GM19043 (cell line): ENCODE results near the gene ANKS6.

Source experiments
- ATAC-seq: cut with Tn5 transposase; IDR thresholded peaks from one replicate; pipeline ENCODE4 v1.9.1; 2021; ENCODE audit warnings: low read depth; ENCODE audit not compliant: unreplicated experiment

The ANKS6 gene

GRCh38 chr9:98818764-98819163 is 22.4 kb upstream of the ANKS6 start:
- no peak for ATAC-seq

- ATAC-seq: no peak
Measured at GRCh38 chr9:98815391-98815951, 19.1 kb upstream of the ANKS6 start.

DNA sequence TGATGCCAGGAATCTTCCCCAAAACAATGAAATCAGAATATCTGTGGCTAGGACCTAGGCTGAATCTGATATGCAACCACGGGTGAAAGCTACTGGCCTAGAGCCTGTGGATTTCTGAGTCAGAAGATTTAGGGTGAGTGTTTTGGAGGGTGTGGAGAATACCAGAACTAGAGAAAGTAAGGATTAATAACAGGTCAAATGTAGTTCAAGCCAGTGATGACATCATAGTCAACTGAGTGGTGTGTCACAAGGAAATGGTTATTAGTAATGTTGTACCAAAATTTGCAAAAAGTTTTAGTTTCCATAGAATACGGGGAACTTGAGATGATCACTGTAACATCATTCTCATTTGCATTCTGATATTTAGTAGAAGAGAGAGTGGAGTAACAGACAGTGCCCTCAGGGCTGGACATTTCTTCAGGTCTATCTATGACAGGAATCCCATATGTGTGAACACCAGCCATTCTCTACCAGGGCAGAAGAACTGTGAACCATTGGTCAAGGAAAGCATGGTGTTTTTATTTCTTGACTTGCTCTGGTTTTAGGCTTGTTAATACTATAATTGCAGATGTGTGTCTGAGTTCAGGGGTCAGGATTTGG is 14.8 kb upstream of the ANKS6 start:
- no peak for ATAC-seq

DNA sequence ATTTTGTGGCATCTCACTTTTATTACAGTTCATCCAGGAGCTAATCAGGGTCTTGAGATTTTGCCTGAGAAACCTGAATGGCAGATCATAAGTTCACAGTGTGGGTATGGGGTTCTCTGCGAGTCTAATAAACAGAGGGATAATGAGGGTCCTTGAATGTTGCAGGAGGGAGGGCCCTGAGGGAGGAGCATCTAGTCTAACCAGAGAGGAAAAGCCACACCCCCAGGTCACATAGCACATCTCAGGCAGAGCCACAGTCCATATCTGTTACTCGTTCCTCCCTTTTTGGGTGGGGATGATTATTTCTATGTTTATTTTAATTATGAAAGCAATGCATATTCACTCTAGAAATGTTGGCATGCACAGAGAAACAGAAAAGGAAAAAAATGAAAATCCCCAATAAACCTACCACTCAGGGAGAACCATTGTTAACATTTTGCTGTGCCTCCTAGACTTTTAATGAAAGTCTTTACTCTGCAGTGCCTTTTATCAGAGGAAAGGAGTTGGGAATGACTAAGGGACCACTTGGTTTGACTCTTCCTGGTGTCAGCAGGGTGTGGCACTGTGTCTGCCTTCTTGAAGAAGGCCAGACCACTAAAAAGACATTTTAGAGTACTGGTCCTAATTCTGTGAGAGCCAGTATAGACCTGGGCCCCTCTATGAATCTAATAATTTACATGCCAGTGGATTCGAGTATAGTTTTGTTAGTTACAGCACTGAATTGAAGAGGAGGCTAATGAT is 13.9 kb upstream of the ANKS6 start:
- ATAC-seq: no peak

GRCh38 chr9:98809311-98810101 is 13.2 kb upstream of the ANKS6 start:
- no peak for ATAC-seq

DNA sequence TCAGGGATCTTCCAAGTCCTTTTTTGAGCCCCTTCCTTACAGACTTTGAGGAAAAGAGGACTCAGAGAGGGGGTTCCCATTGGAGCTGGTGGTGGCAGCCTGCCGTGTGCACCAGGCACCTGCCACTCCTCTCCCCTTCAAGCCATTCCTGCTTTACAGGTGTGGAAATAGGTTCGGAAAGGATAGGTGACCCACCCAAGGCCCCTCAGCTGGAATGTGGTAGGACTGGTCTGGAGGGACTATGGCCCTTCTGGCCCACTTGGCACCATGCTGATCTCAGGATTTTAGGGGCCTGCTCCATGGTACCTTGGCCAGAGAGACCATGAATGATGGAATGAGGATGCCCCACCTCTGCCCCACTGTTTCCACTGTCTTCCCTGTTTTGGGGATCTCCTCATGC is 12.5 kb upstream of the ANKS6 start:
- no peak for ATAC-seq

DNA sequence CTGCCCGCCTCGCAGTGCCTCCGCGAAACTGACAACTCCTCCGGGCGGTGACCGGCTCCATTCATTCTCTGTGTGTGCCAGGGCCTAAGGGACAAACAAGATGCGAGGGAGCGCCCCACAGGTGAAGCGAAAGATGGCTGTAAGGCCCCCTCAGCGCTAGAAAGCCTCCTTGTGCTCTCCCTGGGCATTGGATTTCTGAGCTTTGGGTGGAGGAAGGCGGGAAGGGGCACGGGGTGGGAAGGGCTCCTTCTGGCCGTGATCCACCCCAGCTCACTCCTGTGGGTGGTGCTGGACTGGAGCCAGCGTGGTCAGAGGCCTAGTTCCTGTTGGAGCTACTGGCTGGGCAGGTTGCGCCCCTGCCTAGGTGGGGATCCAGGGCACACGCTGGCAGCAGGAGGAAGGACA is 12.1 kb upstream of the ANKS6 start:
- ATAC-seq: no peak

DNA sequence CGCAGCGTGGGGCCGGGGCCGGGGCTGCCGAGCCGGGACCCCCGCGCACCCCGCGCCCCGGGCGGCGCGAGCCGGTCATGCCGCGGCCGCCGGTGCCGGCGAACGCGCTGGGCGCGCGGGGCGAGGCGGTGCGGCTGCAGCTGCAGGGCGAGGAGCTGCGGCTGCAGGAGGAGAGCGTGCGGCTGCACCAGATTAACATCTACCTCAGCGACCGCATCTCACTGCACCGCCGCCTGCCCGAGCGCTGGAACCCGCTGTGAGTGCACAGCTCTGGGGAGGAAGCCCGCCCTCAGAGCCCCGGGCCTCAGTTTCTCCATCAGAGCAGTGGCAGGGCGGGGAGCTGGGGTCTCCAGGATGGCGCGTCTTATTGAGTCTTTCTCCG is 11.4 kb upstream of the ANKS6 start:
- peak; percentile 25 for ATAC-seq

GRCh38 chr9:98807070-98807813 is 10.9 kb upstream of the ANKS6 start, which contains the start of gene GALNT12:
GALNT12 (plus strand) TSS chr9:98807670; CDS start chr9:98807699, 29 bp downstream.
- peak; percentile 48 for ATAC-seq

DNA sequence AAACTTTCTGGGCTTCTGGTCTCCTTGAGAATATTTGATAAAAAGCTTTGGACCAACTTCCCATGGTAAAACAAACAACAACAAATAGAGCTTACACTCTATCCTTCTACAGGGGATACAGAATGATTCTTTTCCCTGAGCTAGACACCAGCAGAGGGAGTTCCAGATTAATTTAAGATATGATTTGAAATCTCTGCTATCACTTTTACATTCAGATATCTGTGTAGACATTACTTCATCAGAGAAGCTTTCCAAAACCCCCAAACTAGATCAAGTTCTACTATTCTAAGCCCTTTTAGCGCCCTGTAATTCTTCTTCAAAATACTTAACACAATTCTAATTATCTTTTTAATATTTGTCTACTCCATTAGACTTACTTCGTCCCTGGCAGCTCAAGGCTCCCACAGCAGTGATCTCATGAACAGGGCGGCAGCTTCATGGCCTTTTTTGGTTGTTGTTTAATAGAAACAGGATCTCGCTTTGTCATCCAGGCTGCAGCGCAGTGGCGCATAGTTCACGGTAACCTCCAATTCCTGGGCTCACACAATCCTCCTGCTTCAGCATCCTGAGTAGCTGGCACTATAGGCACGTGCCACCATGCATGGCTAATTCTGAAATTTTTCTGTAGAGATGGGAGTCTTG is 10.2 kb upstream of the ANKS6 start:
- ATAC-seq: no peak

DNA sequence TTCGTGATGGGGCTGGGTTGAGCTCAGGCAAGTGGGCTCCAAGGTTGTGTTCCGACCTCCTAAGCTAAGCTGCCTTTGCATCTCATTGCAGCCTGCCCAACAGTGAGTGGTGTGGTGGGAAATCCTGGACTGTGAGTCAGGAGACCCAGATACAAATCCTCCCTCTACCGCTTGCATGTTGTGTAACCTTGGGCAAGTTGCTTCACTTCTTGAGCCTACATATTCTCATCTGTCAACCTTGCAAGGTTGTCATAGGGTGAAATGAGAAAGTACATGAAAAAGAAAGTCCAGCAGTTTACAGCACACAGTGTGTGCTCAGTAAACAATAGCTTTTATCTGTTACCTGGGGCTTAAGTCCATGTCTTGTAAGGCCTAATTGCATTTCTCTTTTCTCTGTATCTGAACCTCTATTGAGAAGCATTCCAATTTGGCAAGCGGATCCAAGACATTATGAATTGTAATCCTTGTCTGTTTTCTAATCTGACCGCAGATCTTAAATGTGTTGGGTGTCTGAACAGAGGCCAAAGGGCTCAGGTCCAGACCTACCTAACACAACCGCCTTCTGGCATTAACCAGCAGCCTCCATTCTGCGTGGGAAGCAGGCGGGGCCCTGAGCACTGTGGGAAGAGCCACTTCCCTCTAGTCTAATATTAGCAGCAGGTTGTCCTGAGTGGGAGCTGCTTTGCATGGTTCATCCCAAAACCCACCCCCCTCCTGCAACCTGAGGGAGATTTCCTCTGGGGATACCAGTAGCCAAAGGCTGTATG is 9.3 kb upstream of the ANKS6 start:
- no peak for ATAC-seq

DNA sequence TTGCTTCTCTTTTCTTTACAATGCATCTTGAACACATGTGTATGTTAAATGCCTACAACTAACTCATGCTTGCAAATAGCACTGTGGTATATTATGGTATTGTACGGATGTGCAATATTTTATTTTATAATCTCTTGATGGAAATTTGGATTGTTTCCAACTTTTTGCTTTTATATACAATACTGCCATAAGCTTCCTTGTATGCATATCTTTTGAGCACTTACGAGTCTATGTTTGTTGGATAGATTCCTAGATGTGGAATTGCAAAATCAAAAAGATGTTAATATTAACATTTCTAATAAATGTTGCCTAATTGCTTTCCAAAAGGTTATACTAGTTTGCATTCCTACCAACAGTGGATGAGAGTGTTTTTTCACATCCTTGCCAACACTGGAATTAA is 7.7 kb upstream of the ANKS6 start:
- ATAC-seq: no peak

- ATAC-seq: no peak
Measured at GRCh38 chr9:98801969-98802371, 5.6 kb upstream of the ANKS6 start.

- ATAC-seq: no peak
Measured at GRCh38 chr9:98801561-98801960, 5.2 kb upstream of the ANKS6 start.

DNA sequence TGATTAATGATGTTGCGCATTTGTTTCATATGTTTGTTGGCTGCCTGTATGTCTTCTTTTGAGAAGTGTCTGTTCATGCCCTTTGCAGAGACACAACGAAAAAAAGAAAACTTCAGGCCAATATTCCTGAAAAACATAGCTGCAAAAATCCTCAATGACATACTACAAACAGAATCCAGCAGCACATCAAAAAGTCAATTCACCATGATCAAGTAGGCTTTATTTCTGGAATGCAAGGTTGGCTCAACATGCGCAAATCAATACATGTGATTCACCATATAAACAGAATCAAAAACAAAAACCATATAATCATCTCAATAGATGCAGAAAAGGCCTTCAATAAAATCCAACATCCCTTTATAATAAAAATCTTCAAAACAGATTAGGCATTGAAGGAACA is 1.9 kb upstream of the ANKS6 start:
- no peak for ATAC-seq

DNA sequence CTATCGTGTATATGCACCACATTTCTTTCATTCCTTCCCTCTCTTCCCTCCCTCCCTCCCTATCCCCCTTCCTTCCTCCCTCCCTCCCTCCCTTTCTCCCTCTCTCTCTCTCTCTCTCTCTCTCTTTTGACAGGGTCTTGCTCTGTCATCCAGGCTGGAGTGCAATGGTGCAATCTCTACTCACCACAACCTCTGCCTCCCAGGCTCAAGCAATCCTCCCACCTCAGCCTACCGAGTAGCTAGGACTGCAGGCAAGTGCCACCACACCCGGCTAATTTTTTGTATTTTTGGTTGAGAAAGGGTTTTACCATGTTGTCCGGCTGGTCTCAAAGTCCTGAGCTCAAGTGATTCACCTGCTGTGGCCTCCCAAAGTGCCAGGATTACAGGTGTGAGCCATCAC is 1.1 kb upstream of the ANKS6 start:
- no peak for ATAC-seq

- peak; percentile 41 for ATAC-seq
Measured at GRCh38 chr9:98795970-98796363, 388 bp downstream of the ANKS6 start.

- ATAC-seq: no peak
Measured at GRCh38 chr9:98795295-98795955, 930 bp downstream of the ANKS6 start.

- ATAC-seq: no peak
Measured at GRCh38 chr9:98794802-98795201, 1.6 kb downstream of the ANKS6 start.
